ENCODE data around the gene HDGFL2. TPM values are rescaled to one million over a fixed set of nuclear protein-coding genes. Genes with fewer than 3 reads are reported as not detected.

Gene HDGFL2
- total RNA-seq, 1 donor from 2014 or later: 79.8 TPM

GRCh38 chr19:4467835-4468234 lies 4.3 kb upstream of the HDGFL2 start:
- DNase-seq (ENCODE audit: low read depth) (no peak), FAIRE-seq (no peak)
- Histone ChIP-seq H3K27ac (ENCODE audit: low read depth, low read length) (no peak overlapping the region), H3K27me3 (ENCODE audit: insufficient read depth, low read length) (no peaks in the 10 kb centered on the region), H3K9ac (ENCODE audit: low read length) (no peak overlapping the region), H3K79me2 (ENCODE audit: insufficient read depth, low read length) (peaks cover 5% of the 10 kb centered on the region), H3K9me3 (ENCODE audit: insufficient read depth, low read depth, low read length) (no peaks in the 10 kb centered on the region), H3K4me1 (ENCODE audit: insufficient read depth, low read length) (no peaks in the 10 kb centered on the region), H3K36me3 (ENCODE audit: insufficient read depth, low read length) (no peaks in the 10 kb centered on the region), H3K4me2 (ENCODE audit: low read length) (no peak overlapping the region), H3K4me3 (ENCODE audit: insufficient read depth, low read depth, low read length) (no peak overlapping the region), H4K20me1 (ENCODE audit: insufficient read depth, low read length) (no peaks in the 10 kb centered on the region), H2AFZ (ENCODE audit: low read depth, low read length) (no peak overlapping the region)
- H3K4me3 Mint-ChIP-seq (ENCODE audit: unreplicated experiment): no peak overlapping the region
- no peak overlapping the region for H3K27ac Mint-ChIP-seq (ENCODE audit: unreplicated experiment)
- TF ChIP-seq EZH2 (IDR thresholded peaks at IDR 0.05; ENCODE audit: insufficient read depth, low read length) (no peak), CTCF (IDR thresholded peaks at IDR 0.05; ENCODE audit: insufficient read depth, low read depth, low read length) (no peak)
- no peaks in the 10 kb centered on the region for H3K27me3 Mint-ChIP-seq (ENCODE audit: low read depth, unreplicated experiment)
- H3K4me1 Mint-ChIP-seq (ENCODE audit: low read depth, unreplicated experiment): no peaks in the 10 kb centered on the region
- no peaks in the 10 kb centered on the region for H3K9me3 Mint-ChIP-seq (ENCODE audit: unreplicated experiment)
- H3K36me3 Mint-ChIP-seq (ENCODE audit: low read depth, unreplicated experiment): no peaks in the 10 kb centered on the region

GRCh38 chr19:4471403-4472173 lies 509 bp upstream of the HDGFL2 start:
- peaks cover 18% of the 10 kb centered on the region for H4K20me1 ChIP-seq (ENCODE audit: insufficient read depth, low read length)
- TF ChIP-seq EZH2 (IDR thresholded peaks at IDR 0.05; ENCODE audit: insufficient read depth, low read length) (no peak), CTCF (IDR thresholded peaks at IDR 0.05; ENCODE audit: insufficient read depth, low read depth, low read length) (no peak)
- peak overlapping the region; percentile 78 for H2AFZ ChIP-seq (ENCODE audit: low read depth, low read length)
- peaks cover 13% of the 10 kb centered on the region for H3K4me1 ChIP-seq (ENCODE audit: insufficient read depth, low read length)
- peak overlapping the region; percentile 91 for H3K4me2 ChIP-seq (ENCODE audit: low read length)
- H3K9me3 Mint-ChIP-seq (ENCODE audit: unreplicated experiment): no peaks in the 10 kb centered on the region
- no peaks in the 10 kb centered on the region for H3K9me3 ChIP-seq (ENCODE audit: insufficient read depth, low read depth, low read length)
- H3K9ac ChIP-seq (ENCODE audit: low read length): peak overlapping the region; percentile 85
- H3K27me3 ChIP-seq (ENCODE audit: insufficient read depth, low read length): no peaks in the 10 kb centered on the region
- H3K4me3 Mint-ChIP-seq (ENCODE audit: unreplicated experiment): no peak overlapping the region
- peak overlapping the region; percentile 79 for H3K4me3 ChIP-seq (ENCODE audit: insufficient read depth, low read depth, low read length)
- no peaks in the 10 kb centered on the region for H3K27me3 Mint-ChIP-seq (ENCODE audit: low read depth, unreplicated experiment)
- no peaks in the 10 kb centered on the region for H3K36me3 ChIP-seq (ENCODE audit: insufficient read depth, low read length)
- FAIRE-seq: peak; percentile 99
- peak; percentile 100 for DNase-seq (ENCODE audit: low read depth)
- peak overlapping the region; percentile 80 for H3K27ac ChIP-seq (ENCODE audit: low read depth, low read length)
- peaks cover 3% of the 10 kb centered on the region for H3K4me1 Mint-ChIP-seq (ENCODE audit: low read depth, unreplicated experiment)
- H3K36me3 Mint-ChIP-seq (ENCODE audit: low read depth, unreplicated experiment): no peaks in the 10 kb centered on the region
- H3K79me2 ChIP-seq (ENCODE audit: insufficient read depth, low read length): peaks cover 37% of the 10 kb centered on the region
- H3K27ac Mint-ChIP-seq (ENCODE audit: unreplicated experiment): no peak overlapping the region
